Femur (tissue), 1 donor: ENCODE measurements around the gene CAMK2D.

Experiments
- DNase-seq: peaks from one replicate; pipeline ENCODE4 v3.0.0-alpha.2; 2017

The CAMK2D gene

GRCh38 chr4:113596396-113596795 is 165.1 kb downstream of the CAMK2D start:
- DNase-seq, result no peak

GRCh38 chr4:113594231-113594556 is 167.3 kb downstream of the CAMK2D start:
- no peak for DNase-seq

- DNase-seq, result no peak
Observed at GRCh38 chr4:113593400-113594230, 167.9 kb downstream of the CAMK2D start.

GRCh38 chr4:113591982-113592381 is 169.6 kb downstream of the CAMK2D start:
- no peak for DNase-seq

GRCh38 chr4:113588895-113589668 is 172.5 kb downstream of the CAMK2D start:
- DNase-seq, result no peak

GRCh38 chr4:113587640-113588275 is 173.8 kb downstream of the CAMK2D start:
- no peak for DNase-seq

- DNase-seq, result no peak
Observed at GRCh38 chr4:113587156-113587555, 174.4 kb downstream of the CAMK2D start.

- no peak for DNase-seq
Observed at GRCh38 chr4:113586072-113586471, 175.5 kb downstream of the CAMK2D start.

GRCh38 chr4:113584407-113585150 is 177.0 kb downstream of the CAMK2D start:
- DNase-seq, result no peak

- no peak for DNase-seq
Observed at GRCh38 chr4:113582737-113583136, 178.8 kb downstream of the CAMK2D start.

GRCh38 chr4:113579360-113579759 is 182.2 kb downstream of the CAMK2D start:
- no peak for DNase-seq

GRCh38 chr4:113576947-113577678 is 184.4 kb downstream of the CAMK2D start:
- no peak for DNase-seq

- DNase-seq, result no peak
Observed at GRCh38 chr4:113575401-113575800, 186.1 kb downstream of the CAMK2D start.

- DNase-seq, result no peak
Observed at GRCh38 chr4:113574636-113575103, 186.9 kb downstream of the CAMK2D start.

GRCh38 chr4:113572620-113573019 is 188.9 kb downstream of the CAMK2D start:
- DNase-seq, result no peak

GRCh38 chr4:113566015-113566795 is 195.3 kb downstream of the CAMK2D start:
- DNase-seq, result no peak

GRCh38 chr4:113565702-113566012 is 195.9 kb downstream of the CAMK2D start:
- no peak for DNase-seq

GRCh38 chr4:113564493-113564892 is 197.0 kb downstream of the CAMK2D start:
- no peak for DNase-seq

GRCh38 chr4:113563691-113564378 is 197.7 kb downstream of the CAMK2D start:
- no peak for DNase-seq

GRCh38 chr4:113561758-113562157 is 199.8 kb downstream of the CAMK2D start:
- DNase-seq, result no peak

GRCh38 chr4:113561092-113561491 is 200.4 kb downstream of the CAMK2D start:
- no peak for DNase-seq
